K562 (cell line): ENCODE results near the gene LRRC1. TPM values are rescaled to one million over a fixed set of nuclear protein-coding genes. Genes with fewer than 3 reads are reported as not detected.

Source experiments
- ATAC-seq: fragments of 200-7000 bp; cut with Tn5 transposase; 3 replicates; pipeline ENCODE4 v1.9.1; 2020; ENCODE audit warnings: moderate library complexity
- BruUV-seq: library from RNA; stranded (reverse); fragments of 400-500 nt; replicated peaks from 2 replicates; lab custom pipeline; 2021; lab: Mats Ljungman, UMichigan
- CTCF ChIA-PET: fragments of 300-600 bp; formaldehyde crosslinking; extraction: SDS; loops from one replicate; lab custom pipeline; 2021; ENCODE audit warnings: low intra/inter-chr PET ratio; lab: Yijun Ruan, JAX
- POLR2A ChIA-PET: fragments of 300-600, 350-650 bp; sonication (Branson Sonifier 250); formaldehyde crosslinking; extraction: SDS; loops from one replicate; lab custom pipeline; 2021; ENCODE audit warnings: antibody characterized with exemption, inconsistent platforms; lab: Yijun Ruan, JAX
- DNase-seq, 4 experiments: peaks; one replicate each; pipeline versions ENCODE4 v3.0.0 to v3.0.0-alpha.2; 2011 to 2018; ENCODE audit warnings: low spot score in 3 of 4, mixed read lengths in 3 of 4; ENCODE audit errors: extremely low read depth in 1 of 4
- FAIRE-seq: peaks from 2 replicates; lab custom pipeline; 2011; peaks lifted over from hg19 to GRCh38; lab: Jason Lieb, UNC
- H2AFZ ChIP-seq: 2 replicates; pipeline ENCODE4 v1.6.0; 2011; ENCODE audit warnings: low read depth, low read length, control low read depth, inconsistent platforms
- H3K27ac ChIP-seq: fragments of 200-600 bp; 3 replicates; pipeline ENCODE4 v1.8.0; 2011; ENCODE audit warnings: low read depth, mild to moderate bottlenecking, control low read depth, inconsistent platforms, low read length, moderate library complexity, mixed read lengths; ENCODE audit errors: extremely low read depth
- H3K27me3 ChIP-seq, 2 experiments: fragments of 300-600 bp in 1 of 2; 2 replicates in 1 of 2; 3 replicates in 1 of 2; pipeline versions ENCODE4 v1.6.0 to v1.8.0; 2011; ENCODE audit warnings: inconsistent platforms in 2 of 2, low read length in 2 of 2, mild to moderate bottlenecking in 1 of 2, mixed read lengths in 1 of 2, moderate library complexity in 1 of 2; ENCODE audit not compliant: control insufficient read depth in 2 of 2, insufficient read depth in 2 of 2
- H3K36me3 ChIP-seq: fragments of 300-600 bp; 3 replicates; pipeline ENCODE4 v1.8.0; 2011; ENCODE audit warnings: mild to moderate bottlenecking, low read length, inconsistent platforms; ENCODE audit not compliant: control insufficient read depth, insufficient read depth
- H3K4me1 ChIP-seq, 2 experiments: fragments of 200-600 bp in 1 of 2; replicated peaks in 1 of 2; 2 replicates in 1 of 2; 3 replicates in 1 of 2; pipeline versions ENCODE4 v1.5.1 to v1.8.0; 2011; ENCODE audit warnings: inconsistent platforms in 2 of 2, low read length in 2 of 2, mild to moderate bottlenecking in 1 of 2, mixed read lengths in 1 of 2, moderate library complexity in 1 of 2; ENCODE audit not compliant: control insufficient read depth in 2 of 2, insufficient read depth in 2 of 2
- H3K4me2 ChIP-seq: 2 replicates; pipeline ENCODE4 v1.6.1; 2011; ENCODE audit warnings: low read length, control low read depth, inconsistent platforms, mixed read lengths; ENCODE audit not compliant: insufficient read depth
- H3K4me3 ChIP-seq: fragments of 200-600 bp; sonication (generic), shearing (Covaris generic); 2 replicates; pipeline ENCODE4 v1.5.1; 2016; ENCODE audit warnings: control low read depth, inconsistent platforms
- H3K79me2 ChIP-seq: fragments of 200-600 bp; 3 replicates; pipeline ENCODE4 v1.8.0; 2011; ENCODE audit warnings: low read length, inconsistent platforms; ENCODE audit not compliant: control insufficient read depth, insufficient read depth
- H3K9ac ChIP-seq, 2 experiments: 2 replicates each; pipeline versions ENCODE4 v1.6.0 to v1.6.1; 2011; ENCODE audit warnings: low read depth in 2 of 2, low read length in 2 of 2, control low read depth in 1 of 2, inconsistent platforms in 1 of 2, mild to moderate bottlenecking in 1 of 2, mixed read lengths in 1 of 2; ENCODE audit not compliant: insufficient read depth in 1 of 2
- H3K9me1 ChIP-seq: one replicate; pipeline ENCODE4 v1.6.0; 2011; ENCODE audit warnings: inconsistent platforms, mild to moderate bottlenecking, low read length, moderate library complexity; ENCODE audit not compliant: control insufficient read depth, insufficient read depth
- H3K9me3 ChIP-seq: replicated peaks from 2 replicates; pipeline ENCODE4 v1.5.1; 2011; ENCODE audit warnings: low read depth, low read length, inconsistent platforms; ENCODE audit not compliant: control insufficient read depth, insufficient read depth
- H4K20me1 ChIP-seq: replicated peaks from 2 replicates; pipeline ENCODE4 v1.6.1; 2011; ENCODE audit warnings: low read length, inconsistent platforms, mixed read lengths; ENCODE audit not compliant: control insufficient read depth, insufficient read depth
- ARHGAP35 ChIP-seq: fragments of 450-650 bp; IDR thresholded peaks from 2 replicates; pipeline ENCODE4 v1.6.1; 2018; ENCODE audit not compliant: partially characterized antibody
- CREB1 ChIP-seq, 2 experiments: sonication (generic) in 1 of 2; formaldehyde crosslinking in 1 of 2; IDR thresholded peaks; 2 replicates each; pipeline versions ENCODE4 v1.6.1 to v1.8.0; 2012 to 2022; ENCODE audit warnings: inconsistent platforms in 1 of 2, mild to moderate bottlenecking in 1 of 2, missing genetic modification reagents in 1 of 2, moderate library complexity in 1 of 2
- HNRNPUL1 ChIP-seq: fragments of 200-400 bp; formaldehyde crosslinking; IDR thresholded peaks from 2 replicates; pipeline ENCODE4 v1.6.1; 2017; ENCODE audit warnings: low read length
- MEIS2 ChIP-seq: fragments of 450-650 bp; IDR thresholded peaks from 2 replicates; pipeline ENCODE4 v1.6.1; 2014; ENCODE audit warnings: mild to moderate bottlenecking; ENCODE audit not compliant: partially characterized antibody
- PCBP1 ChIP-seq: fragments of 200-400 bp; formaldehyde crosslinking; IDR thresholded peaks from 2 replicates; pipeline ENCODE4 v1.6.1; 2018; ENCODE audit warnings: mild to moderate bottlenecking, low read depth, low read length; ENCODE audit not compliant: poor library complexity, severe bottlenecking
- POU5F1 ChIP-seq: fragments of 150-350 bp; IDR thresholded peaks from 2 replicates; pipeline ENCODE4 v1.6.1; 2014; ENCODE audit warnings: borderline replicate concordance, low read length, low read depth, mild to moderate bottlenecking; ENCODE audit not compliant: partially characterized antibody
- PPARD ChIP-seq: fragments of 250-450 bp; sonication (Bioruptor Pico); IDR thresholded peaks from 2 replicates; pipeline ENCODE4 v1.8.0; 2022; ENCODE audit warnings: inconsistent platforms, mild to moderate bottlenecking, moderate library complexity
- PRPF4 ChIP-seq: fragments of 200-400 bp; formaldehyde crosslinking; IDR thresholded peaks from one replicate; pipeline ENCODE4 v1.6.1; 2017; ENCODE audit warnings: low read length, low read depth, mild to moderate bottlenecking; ENCODE audit not compliant: insufficient read depth, poor library complexity, severe bottlenecking
- PTBP1 ChIP-seq: fragments of 200-400 bp; formaldehyde crosslinking; IDR thresholded peaks from 2 replicates; pipeline ENCODE4 v1.6.1; 2017; ENCODE audit warnings: low read depth, low read length
- SIX5 ChIP-seq, 2 experiments: IDR thresholded peaks; 2 replicates each; pipeline ENCODE4 v1.6.1; 2011; ENCODE audit warnings: low read length in 2 of 2, borderline replicate concordance in 1 of 2, low read depth in 1 of 2, mild to moderate bottlenecking in 1 of 2, moderate library complexity in 1 of 2; ENCODE audit not compliant: insufficient read depth in 1 of 2
- TEAD4 ChIP-seq, 2 experiments: sonication (generic) in 1 of 2; formaldehyde crosslinking in 1 of 2; IDR thresholded peaks; 2 replicates each; pipeline versions ENCODE4 v1.6.1 to v1.8.0; 2012 to 2022; ENCODE audit warnings: borderline replicate concordance in 1 of 2, inconsistent platforms in 1 of 2, low read length in 1 of 2, mild to moderate bottlenecking in 1 of 2, missing genetic modification reagents in 1 of 2
- ZC3H11A ChIP-seq: IDR thresholded peaks from 2 replicates; pipeline ENCODE4 v1.6.1; 2012; ENCODE audit warnings: low read depth, low read length, improper control_type of control experiment
- ZFP30 ChIP-seq: fragments of 250-450 bp; sonication (Bioruptor Pico); IDR thresholded peaks from 2 replicates; pipeline ENCODE4 v1.8.0; 2022; ENCODE audit warnings: moderate library complexity, mild to moderate bottlenecking, inconsistent platforms, borderline replicate concordance
- WGBS: fragments of 100-300 bp; shearing (Covaris generic); methylation state at CpG from one replicate; pipeline ENCODE4 v1.1.6; 2016; ENCODE audit warnings: low coverage, mixed read lengths; ENCODE audit not compliant: insufficient coverage; ENCODE audit errors: missing lambda C conversion rate; 5-methylcytosine and 5-hydroxymethylcytosine counted together
- in situ Hi-C: fragments of 300-500 bp; cut with MboI; formaldehyde crosslinking; loops from 4 replicates; pipeline ENCODE4 v1.15.0; 2018; ENCODE audit warnings: inconsistent platforms, mixed read lengths
- intact Hi-C: fragments of 100-400 bp; cut with micrococcal nuclease; formaldehyde crosslinking; loops from 2 replicates; pipeline ENCODE4 v1.14.2; 2022
- polyA plus RNA-seq, 8 experiments: library from polyadenylated mRNA; depleted of rRNA in 4 of 8; stranded (reverse) in 5 of 8; unstranded in 3 of 8; fragments of >200 nt; fragmentation: Nextera tagmentation in 2 of 8; fragmentation: Illumina TruSeq in 1 of 8; extraction: Ambion mirVana in 2 of 8; extraction: Trizol in 1 of 8; gene quantifications; 2 replicates each; pipeline versions ENCODE4 v1.2.1 to v1.2.3, GENCODE V29; 2011 to 2014; ENCODE audit warnings: inconsistent platforms in 1 of 8, missing spikeins in 1 of 8
- total RNA-seq, 7 experiments: library from RNA; depleted of rRNA in 6 of 7; stranded (reverse); fragments of >200 nt in 6 of 7; fragmentation: Illumina TruSeq in 2 of 7; extraction: Trizol in 2 of 7; gene quantifications; 2 replicates each; pipeline versions ENCODE4 v1.2.1 to v1.2.3, GENCODE V29; 2011 to 2021; ENCODE audit warnings: low replicate concordance in 1 of 7
- TF ChIP-seq, protein P1 (sequence below): conservative IDR thresholded peaks from 2 replicates; pipeline ENCODE4 v1.6.1; 2011; ENCODE audit warnings: low read depth, mild to moderate bottlenecking, low read length; ENCODE audit not compliant: control insufficient read depth
- TF ChIP-seq, protein P2 (sequence below), 2 experiments: fragments of 450-650 bp; IDR thresholded peaks; 2 replicates each; pipeline ENCODE4 v1.6.1; 2018; ENCODE audit warnings: mild to moderate bottlenecking in 2 of 2, low read depth in 1 of 2; ENCODE audit not compliant: partially characterized antibody in 2 of 2
- TF ChIP-seq, protein P3 (sequence below): fragments of 250-450 bp; sonication (Bioruptor Pico); IDR thresholded peaks from 2 replicates; pipeline ENCODE4 v1.6.1; 2021; ENCODE audit warnings: mild to moderate bottlenecking

LRRC1 gene
- total and polyA plus RNA-seq, 9 of the 15 experiments (the other 6 are each of a cell fraction or from before 2014, with no cell fraction given) = not detected

DNA sequence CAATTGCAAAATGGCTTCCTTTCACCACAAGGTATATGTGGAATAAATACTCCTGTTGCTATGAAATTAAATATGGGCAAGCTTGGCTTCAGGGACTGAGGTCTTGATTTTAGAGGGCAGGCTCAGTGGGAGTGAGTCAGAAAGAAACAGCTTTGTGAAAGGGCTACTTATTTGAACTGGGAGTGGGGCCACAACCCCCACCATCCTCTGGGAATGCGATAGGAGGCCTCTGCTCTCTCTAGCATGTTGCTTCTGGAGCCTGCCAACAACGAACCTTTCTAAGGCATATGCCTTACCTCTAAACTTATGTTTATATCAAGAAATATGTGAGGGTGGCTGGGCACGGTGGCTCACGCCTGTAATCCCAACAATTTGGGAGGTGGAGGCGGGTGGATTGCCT lies 149.7 kb downstream of the LRRC1 start:
- intact Hi-C loops = no loop called here
- Histone ChIP-seq H3K9ac (no peak overlapping the region), H3K4me3 (no peak overlapping the region), H3K36me3 (no peaks in the 10 kb centered on the region), H3K9me1 (no peaks in the 10 kb centered on the region), H3K4me1 (no peaks in the 10 kb centered on the region), H3K9me3 (no peaks in the 10 kb centered on the region), H3K79me2 (no peaks in the 10 kb centered on the region), H4K20me1 (no peaks in the 10 kb centered on the region), H2AFZ (no peak overlapping the region), H3K27ac (no peak overlapping the region), H3K4me2 (no peak overlapping the region), H3K27me3 (no peaks in the 10 kb centered on the region)
- no TSS peak for BruUV-seq
- ATAC-seq = no peak
- ChIA-PET POLR2A (no interaction called here), CTCF (no interaction called here)
- no peak for FAIRE-seq
- in situ Hi-C loops = no loop called here
- 0% methylated on average over 5 of the region's 5 CpGs for WGBS
- TF ChIP-seq MEIS2 (no peak), PTBP1 (no peak), TEAD4 (IDR thresholded peaks at IDR 0.05; ENCODE audit: low read length) (no peak), TEAD4 (CRISPR knock-in tag; IDR thresholded peaks at IDR 0.05; ENCODE audit: borderline replicate concordance) (no peak), PRPF4 (no peak), PCBP1 (no peak), ARHGAP35 (no peak), SIX5 (IDR thresholded peaks at IDR 0.05; ENCODE audit: borderline replicate concordance in 1 of 2, insufficient read depth in 1 of 2, low read depth in 1 of 2, low read length in 2 of 2) (no peak), ZC3H11A (no peak), CREB1 (IDR thresholded peaks at IDR 0.05) (no peak), CREB1 (CRISPR knock-in tag; IDR thresholded peaks at IDR 0.05) (no peak), PPARD (CRISPR knock-in tag) (no peak), POU5F1 (no peak), HNRNPUL1 (no peak), ZFP30 (CRISPR knock-in tag) (no peak)
- TF ChIP-seq, protein P1, sequence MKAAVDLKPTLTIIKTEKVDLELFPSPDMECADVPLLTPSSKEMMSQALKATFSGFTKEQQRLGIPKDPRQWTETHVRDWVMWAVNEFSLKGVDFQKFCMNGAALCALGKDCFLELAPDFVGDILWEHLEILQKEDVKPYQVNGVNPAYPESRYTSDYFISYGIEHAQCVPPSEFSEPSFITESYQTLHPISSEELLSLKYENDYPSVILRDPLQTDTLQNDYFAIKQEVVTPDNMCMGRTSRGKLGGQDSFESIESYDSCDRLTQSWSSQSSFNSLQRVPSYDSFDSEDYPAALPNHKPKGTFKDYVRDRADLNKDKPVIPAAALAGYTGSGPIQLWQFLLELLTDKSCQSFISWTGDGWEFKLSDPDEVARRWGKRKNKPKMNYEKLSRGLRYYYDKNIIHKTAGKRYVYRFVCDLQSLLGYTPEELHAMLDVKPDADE = no peak
- TF ChIP-seq, protein P2, sequence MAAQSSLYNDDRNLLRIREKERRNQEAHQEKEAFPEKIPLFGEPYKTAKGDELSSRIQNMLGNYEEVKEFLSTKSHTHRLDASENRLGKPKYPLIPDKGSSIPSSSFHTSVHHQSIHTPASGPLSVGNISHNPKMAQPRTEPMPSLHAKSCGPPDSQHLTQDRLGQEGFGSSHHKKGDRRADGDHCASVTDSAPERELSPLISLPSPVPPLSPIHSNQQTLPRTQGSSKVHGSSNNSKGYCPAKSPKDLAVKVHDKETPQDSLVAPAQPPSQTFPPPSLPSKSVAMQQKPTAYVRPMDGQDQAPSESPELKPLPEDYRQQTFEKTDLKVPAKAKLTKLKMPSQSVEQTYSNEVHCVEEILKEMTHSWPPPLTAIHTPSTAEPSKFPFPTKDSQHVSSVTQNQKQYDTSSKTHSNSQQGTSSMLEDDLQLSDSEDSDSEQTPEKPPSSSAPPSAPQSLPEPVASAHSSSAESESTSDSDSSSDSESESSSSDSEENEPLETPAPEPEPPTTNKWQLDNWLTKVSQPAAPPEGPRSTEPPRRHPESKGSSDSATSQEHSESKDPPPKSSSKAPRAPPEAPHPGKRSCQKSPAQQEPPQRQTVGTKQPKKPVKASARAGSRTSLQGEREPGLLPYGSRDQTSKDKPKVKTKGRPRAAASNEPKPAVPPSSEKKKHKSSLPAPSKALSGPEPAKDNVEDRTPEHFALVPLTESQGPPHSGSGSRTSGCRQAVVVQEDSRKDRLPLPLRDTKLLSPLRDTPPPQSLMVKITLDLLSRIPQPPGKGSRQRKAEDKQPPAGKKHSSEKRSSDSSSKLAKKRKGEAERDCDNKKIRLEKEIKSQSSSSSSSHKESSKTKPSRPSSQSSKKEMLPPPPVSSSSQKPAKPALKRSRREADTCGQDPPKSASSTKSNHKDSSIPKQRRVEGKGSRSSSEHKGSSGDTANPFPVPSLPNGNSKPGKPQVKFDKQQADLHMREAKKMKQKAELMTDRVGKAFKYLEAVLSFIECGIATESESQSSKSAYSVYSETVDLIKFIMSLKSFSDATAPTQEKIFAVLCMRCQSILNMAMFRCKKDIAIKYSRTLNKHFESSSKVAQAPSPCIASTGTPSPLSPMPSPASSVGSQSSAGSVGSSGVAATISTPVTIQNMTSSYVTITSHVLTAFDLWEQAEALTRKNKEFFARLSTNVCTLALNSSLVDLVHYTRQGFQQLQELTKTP (IDR thresholded peaks at IDR 0.05; ENCODE audit: low read depth in 1 of 2, partially characterized antibody in 2 of 2) = no peak
- TF ChIP-seq, protein P3, sequence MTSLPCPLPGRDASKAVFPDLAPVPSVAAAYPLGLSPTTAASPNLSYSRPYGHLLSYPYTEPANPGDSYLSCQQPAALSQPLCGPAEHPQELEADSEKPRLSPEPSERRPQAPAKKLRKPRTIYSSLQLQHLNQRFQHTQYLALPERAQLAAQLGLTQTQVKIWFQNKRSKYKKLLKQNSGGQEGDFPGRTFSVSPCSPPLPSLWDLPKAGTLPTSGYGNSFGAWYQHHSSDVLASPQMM (CRISPR knock-in tag) = no peak
- no peak for DNase-seq
